ENCODE measurements around the gene LTBP3. TPM values are rescaled to one million over a fixed set of nuclear protein-coding genes. Genes with fewer than 3 reads are reported as not detected.
"Not testable (repeated sequence)": the region's sequence is repeated elsewhere in the genome, so short reads cannot be mapped to it uniquely, and the experiment has no call there.

Gene LTBP3
- total RNA-seq, 1 experiment from 2014 or later: 10.6 TPM

DNA sequence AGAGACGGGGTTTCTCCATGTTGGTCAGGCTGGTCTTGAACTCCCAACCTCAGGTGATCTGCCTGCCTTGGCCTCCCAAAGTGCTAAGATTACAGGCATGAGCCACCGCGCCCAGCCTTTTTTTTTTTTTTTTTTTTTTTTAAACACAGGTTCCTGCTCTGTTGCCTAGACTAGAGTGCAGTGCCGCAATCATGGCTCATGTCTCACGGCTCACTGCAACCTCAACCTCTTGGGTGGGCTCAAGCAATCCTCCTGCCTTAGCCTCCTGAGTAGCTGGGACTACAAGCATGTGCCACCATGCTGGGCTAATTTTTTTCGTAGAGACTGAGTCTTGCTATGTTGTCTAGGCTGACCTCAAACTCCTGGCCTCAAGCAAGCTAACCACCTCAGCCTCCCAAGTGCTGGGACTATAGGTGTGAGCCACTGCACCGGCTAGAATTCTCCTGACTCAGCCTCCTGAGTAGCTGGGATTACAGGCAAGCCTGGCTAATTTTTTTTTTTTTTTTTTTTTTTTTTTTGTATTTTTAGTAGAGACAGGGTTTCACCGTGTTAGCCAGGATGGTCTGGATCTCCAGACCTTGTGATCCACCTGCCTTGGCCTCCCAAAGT is 39.1 kb downstream of the LTBP3 start:
- not testable (repeated sequence) for H2BK20ac ChIP-seq (ENCODE audit: low read depth, low read length, poor library complexity, severe bottlenecking); H3K4me3 Mint-ChIP-seq; H2BK12ac ChIP-seq (ENCODE audit: insufficient read length, low read depth, low read length); H4K91ac ChIP-seq (ENCODE audit: insufficient read length, low read depth, low read length); H3K18ac ChIP-seq (ENCODE audit: insufficient read length, low read depth, low read length); H2BK15ac ChIP-seq (ENCODE audit: low read depth, low read length); DNase-seq; H2BK120ac ChIP-seq (ENCODE audit: low read depth, low read length, poor library complexity, severe bottlenecking); H3K4me2 ChIP-seq (ENCODE audit: insufficient read depth, insufficient read length, low read length); H3K56ac ChIP-seq (ENCODE audit: insufficient read length, low read depth, low read length); H3K9me3 Mint-ChIP-seq; H3K23me2 ChIP-seq (ENCODE audit: insufficient read length, low read depth, low read length, poor library complexity, severe bottlenecking); H3K4ac ChIP-seq (ENCODE audit: low read depth, low read length); H3K79me1 ChIP-seq (ENCODE audit: insufficient read depth, low read depth, low read length, poor library complexity, severe bottlenecking); H3K9me3 ChIP-seq (ENCODE audit: control insufficient read depth, low read depth, low read length); H4K8ac ChIP-seq (replicated peaks; ENCODE audit: insufficient read length, low read depth, low read length); H2AK5ac ChIP-seq (ENCODE audit: insufficient read length, low read length); H2AFZ ChIP-seq (ENCODE audit: low read length); H3K27ac Mint-ChIP-seq; H3T11ph ChIP-seq (ENCODE audit: low read length); H3K36me3 Mint-ChIP-seq (ENCODE audit: insufficient read depth in 1 of 3, low read depth in 3 of 3); H3K23ac ChIP-seq (ENCODE audit: insufficient read length, low read depth, low read length); H4K5ac ChIP-seq (ENCODE audit: insufficient read length, low read depth, low read length); H3K27me3 ChIP-seq (ENCODE audit: insufficient read depth, low read length); H3K4me1 ChIP-seq (ENCODE audit: insufficient read depth, low read length); H4K20me1 ChIP-seq (ENCODE audit: control insufficient read depth, insufficient read depth, insufficient read length); H3K27ac ChIP-seq (ENCODE audit: insufficient read length, low read depth, low read length); H3K9ac ChIP-seq (ENCODE audit: extremely low read depth, insufficient read length, low read length); H2BK5ac ChIP-seq (ENCODE audit: insufficient read length, low read length); H3K79me2 ChIP-seq (ENCODE audit: insufficient read depth, low read length); H3K14ac ChIP-seq (ENCODE audit: insufficient read depth, low read length)
- H3K4me1 Mint-ChIP-seq: peaks cover 14 to 21% of the 10 kb centered on the region in 2 experiments
- H3K27me3 Mint-ChIP-seq (ENCODE audit: low read depth): peaks cover 25% of the 10 kb centered on the region
- WGBS (ENCODE audit: extremely low coverage, insufficient read length, low lambda C conversion rate): no CpG with 5 or more reads among the region's 8 CpGs

Data from H9 (cell line).